ENCODE data around the gene NME9.

DNA sequence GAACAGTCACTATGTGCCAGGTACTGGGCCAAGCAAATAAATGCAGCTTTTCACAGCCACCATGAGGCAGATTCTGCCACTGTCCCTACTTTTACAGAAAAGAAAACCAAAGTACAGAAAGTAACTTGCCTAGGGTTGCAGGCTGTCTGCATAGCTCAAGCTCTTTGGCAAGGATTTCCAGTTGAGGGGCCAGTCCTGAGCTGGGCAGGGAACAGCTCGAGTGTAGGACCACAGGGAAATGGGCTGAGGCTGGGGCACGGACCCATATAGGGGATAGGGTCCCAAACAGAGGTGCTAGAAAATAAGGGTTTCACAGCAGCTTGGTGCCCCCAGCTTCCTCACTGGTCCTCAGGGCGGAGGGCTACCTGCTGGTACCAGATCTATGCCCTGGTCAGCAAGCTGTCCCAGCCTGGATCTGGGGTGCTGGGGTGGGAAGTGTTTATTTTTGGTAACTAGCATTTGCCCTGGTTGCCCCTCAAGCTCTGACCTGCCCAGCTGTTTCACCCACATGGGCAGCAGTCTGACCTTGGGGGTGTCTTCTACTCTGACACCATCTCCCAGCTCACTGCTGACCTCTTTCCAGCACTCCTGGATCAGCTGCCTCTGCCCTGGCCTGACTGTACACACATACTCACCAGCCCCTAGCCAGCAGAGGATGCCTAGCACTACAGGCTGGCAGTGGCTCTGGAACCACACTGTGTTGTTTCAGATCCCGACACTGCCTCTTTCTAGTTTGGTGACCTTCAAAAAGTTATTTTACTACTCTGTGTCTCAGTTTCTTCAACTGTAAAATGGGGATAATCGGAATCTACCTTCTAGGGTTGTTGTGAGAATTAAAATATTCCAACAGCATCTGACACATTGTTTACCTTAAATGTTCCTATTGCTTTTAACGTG is 35.0 kb upstream of the NME9 start:
- TF ChIP-seq, protein P1, sequence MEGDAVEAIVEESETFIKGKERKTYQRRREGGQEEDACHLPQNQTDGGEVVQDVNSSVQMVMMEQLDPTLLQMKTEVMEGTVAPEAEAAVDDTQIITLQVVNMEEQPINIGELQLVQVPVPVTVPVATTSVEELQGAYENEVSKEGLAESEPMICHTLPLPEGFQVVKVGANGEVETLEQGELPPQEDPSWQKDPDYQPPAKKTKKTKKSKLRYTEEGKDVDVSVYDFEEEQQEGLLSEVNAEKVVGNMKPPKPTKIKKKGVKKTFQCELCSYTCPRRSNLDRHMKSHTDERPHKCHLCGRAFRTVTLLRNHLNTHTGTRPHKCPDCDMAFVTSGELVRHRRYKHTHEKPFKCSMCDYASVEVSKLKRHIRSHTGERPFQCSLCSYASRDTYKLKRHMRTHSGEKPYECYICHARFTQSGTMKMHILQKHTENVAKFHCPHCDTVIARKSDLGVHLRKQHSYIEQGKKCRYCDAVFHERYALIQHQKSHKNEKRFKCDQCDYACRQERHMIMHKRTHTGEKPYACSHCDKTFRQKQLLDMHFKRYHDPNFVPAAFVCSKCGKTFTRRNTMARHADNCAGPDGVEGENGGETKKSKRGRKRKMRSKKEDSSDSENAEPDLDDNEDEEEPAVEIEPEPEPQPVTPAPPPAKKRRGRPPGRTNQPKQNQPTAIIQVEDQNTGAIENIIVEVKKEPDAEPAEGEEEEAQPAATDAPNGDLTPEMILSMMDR (IDR thresholded peaks at IDR 0.05) = no peak
- TF ChIP-seq POLR2AphosphoS5 (IDR thresholded peaks at IDR 0.05) (no peak), POLR2A (IDR thresholded peaks at IDR 0.05) (no peak)

Measured in sigmoid colon (tissue), 4 donors.